Heart left ventricle (tissue), 16 donors: Measurements from ENCODE around the gene XIRP1. TPM values are rescaled to one million over a fixed set of nuclear protein-coding genes. Genes with fewer than 3 reads are reported as not detected.

Experiments
- ATAC-seq, 4 donors: fragments of 200-7000 bp; cut with Tn5 transposase; one replicate each; pipeline ENCODE4 v1.9.1; 2020 to 2022; ENCODE audit warnings: moderate library complexity in 4 of 4, mild to moderate bottlenecking in 3 of 4, moderate number of reproducible peaks in 1 of 4
- DNase-seq, 5 donors: peaks; one replicate each; pipeline ENCODE4 v3.0.0-alpha.2; 2020
- H3K27ac ChIP-seq, 12 donors: fragments of 200-600 bp; sonication (generic) in 4 of 12; one replicate each; pipeline versions ENCODE4 v1.5.0 to v1.8.0; 2016 to 2022; ENCODE audit warnings: mild to moderate bottlenecking in 2 of 12
- H3K27me3 ChIP-seq, 9 donors: fragments of 200-600 bp; sonication (generic) in 2 of 9; one replicate each; pipeline versions ENCODE4 v1.5.1 to v1.8.0; 2016 to 2022; ENCODE audit warnings: mild to moderate bottlenecking in 3 of 9
- H3K36me3 ChIP-seq, 9 donors: fragments of 200-600 bp; sonication (generic) in 2 of 9; one replicate each; pipeline versions ENCODE4 v1.5.0 to v1.8.0; 2018 to 2022; ENCODE audit warnings: mild to moderate bottlenecking in 2 of 9
- H3K4me1 ChIP-seq, 12 donors: fragments of 200-600 bp; sonication (generic) in 4 of 12; one replicate each; pipeline versions ENCODE4 v1.5.0 to v1.8.0; 2016 to 2022; ENCODE audit warnings: mild to moderate bottlenecking in 3 of 12
- H3K4me3 ChIP-seq, 12 donors: fragments of 200-600 bp; sonication (generic) in 4 of 12; one replicate each; pipeline versions ENCODE4 v1.5.0 to v1.8.0; 2017 to 2022; ENCODE audit warnings: mild to moderate bottlenecking in 9 of 12, moderate library complexity in 4 of 12
- H3K9me3 ChIP-seq, 12 donors: fragments of 200-600 bp; sonication (generic) in 4 of 12; one replicate each; pipeline versions ENCODE4 v1.5.0 to v1.8.0; 2016 to 2022; ENCODE audit warnings: mild to moderate bottlenecking in 1 of 12
- POLR2A ChIP-seq, 2 donors: fragments of 450-650 bp; IDR thresholded peaks; one replicate each; pipeline ENCODE4 v1.6.1; 2017; ENCODE audit warnings: antibody characterized with exemption in 2 of 2, mild to moderate bottlenecking in 2 of 2, moderate library complexity in 2 of 2
- WGBS, 4 donors: extraction: QIAGEN DNeasy Blood & Tissue Kit in 2 of 4; methylation state at CpG; one replicate each; pipeline versions ENCODE4 v1.1.5 to v1.1.7; 2013 to 2018; 5-methylcytosine and 5-hydroxymethylcytosine counted together
- intact Hi-C, 10 donors: fragments of 100-400 bp; cut with DNase I; formaldehyde crosslinking; loops; one replicate each; pipeline versions ENCODE4 v1.11.1 to v1.14.2; 2022
- polyA plus RNA-seq, 2 donors: library from polyadenylated mRNA; stranded (reverse); fragments of 200-250 nt; gene quantifications; one replicate each; pipeline ENCODE4 v1.2.3, GENCODE V29; 2013
- total RNA-seq, 9 donors: library from RNA; depleted of rRNA in 2 of 9; stranded (reverse); fragments of >200 nt in 2 of 9; fragmentation: NEBNext Ultra II Directional in 3 of 9; extraction: Animal tissue kit (Norgen Biotek cat#: 25700) in 3 of 9; gene quantifications; one replicate each; pipeline versions ENCODE4 v1.1.0 to v1.2.4, GENCODE V29; 2016 to 2023
- TF ChIP-seq, protein P1 (sequence below), 12 donors: fragments of 200-600 bp; sonication (generic) in 4 of 12; IDR thresholded peaks; one replicate each; pipeline versions ENCODE4 v1.5.0 to v1.8.0; 2018 to 2022; ENCODE audit warnings: antibody characterized with exemption in 12 of 12, mild to moderate bottlenecking in 5 of 12
- donor health status: ischemic (EF 13 %, LVEDD 7.1; RV severe dilation, severe dysfunction).
- donor health status: healthy with polysubstance abuse.
- donor health status: DM: no; HTN: yes; CAD: no.
- donor health status: DM: no; HTN: no; CAD: no.
- donor health status: ischemic (EF 25% LVEDD 6.9; RV normal size, moderate dysfunction).
- donor health status: ischemic (EF 25% LVEDD 5.7; RV mildly dilated, moderate dysfunction).
- donor health status: healthy.
- donor health status: DM: yes; HTN: yes; CAD: no.
- donor health status: ischemic (EF 35%, LVEDD 5.7; RV mildly dilated, moderate dysfunction).
- donor health status: nonischemic (EF 11% LVEDD 7.7; RV severe dilation, severe dysfunction).
- donor health status: DM: yes; HTN: yes; CAD: no.
- donor health status: PGD.
- donor health status: ischemic (EF 29% LVEDD 5.4; RV normal size, mild dysfunction).
- donor health status: nonischemic (EF 23%, LVEDD 6.1; RV moderate dilation, normal function).

Gene XIRP1
- total and polyA plus RNA-seq, 11 donors, result 293 to 1,122 (median 530) TPM

- peaks cover 24 to 71% (median 38%) of the 10 kb centered on the region in 12 donors for H3K4me1 ChIP-seq
- H3K27ac ChIP-seq, result peak overlapping the region in 1 of 12 donors; percentile 54
- TF ChIP-seq POLR2A (IDR thresholded peaks at IDR 0.05), result no peak
- TF ChIP-seq, protein P1, sequence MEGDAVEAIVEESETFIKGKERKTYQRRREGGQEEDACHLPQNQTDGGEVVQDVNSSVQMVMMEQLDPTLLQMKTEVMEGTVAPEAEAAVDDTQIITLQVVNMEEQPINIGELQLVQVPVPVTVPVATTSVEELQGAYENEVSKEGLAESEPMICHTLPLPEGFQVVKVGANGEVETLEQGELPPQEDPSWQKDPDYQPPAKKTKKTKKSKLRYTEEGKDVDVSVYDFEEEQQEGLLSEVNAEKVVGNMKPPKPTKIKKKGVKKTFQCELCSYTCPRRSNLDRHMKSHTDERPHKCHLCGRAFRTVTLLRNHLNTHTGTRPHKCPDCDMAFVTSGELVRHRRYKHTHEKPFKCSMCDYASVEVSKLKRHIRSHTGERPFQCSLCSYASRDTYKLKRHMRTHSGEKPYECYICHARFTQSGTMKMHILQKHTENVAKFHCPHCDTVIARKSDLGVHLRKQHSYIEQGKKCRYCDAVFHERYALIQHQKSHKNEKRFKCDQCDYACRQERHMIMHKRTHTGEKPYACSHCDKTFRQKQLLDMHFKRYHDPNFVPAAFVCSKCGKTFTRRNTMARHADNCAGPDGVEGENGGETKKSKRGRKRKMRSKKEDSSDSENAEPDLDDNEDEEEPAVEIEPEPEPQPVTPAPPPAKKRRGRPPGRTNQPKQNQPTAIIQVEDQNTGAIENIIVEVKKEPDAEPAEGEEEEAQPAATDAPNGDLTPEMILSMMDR (IDR thresholded peaks at IDR 0.05), result no peak
- H3K27me3 ChIP-seq, result no peaks in the 10 kb centered on the region
- H3K9me3 ChIP-seq, result no peaks in the 10 kb centered on the region
- H3K4me3 ChIP-seq, result no peak overlapping the region
- H3K36me3 ChIP-seq, result peaks cover 0 to 28% (median 13%) of the 10 kb centered on the region in 9 donors
- DNase-seq (peak in 1 of 5 donors; percentile 55), ATAC-seq (no peak)
- 91 to 95% (median 94%) methylated on average over 20 to 21 of the region's 21 CpGs for WGBS, 4 donors
- intact Hi-C loops, result loop anchor here in 5 of 10 donors (5.0 to 10.0 kb wide), 3 partner anchors 41 to 48 kb away; no protein-coding TSS in a partner anchor
Measured at GRCh38 chr3:39136533-39137434, 55.6 kb downstream of the XIRP1 start.

DNA sequence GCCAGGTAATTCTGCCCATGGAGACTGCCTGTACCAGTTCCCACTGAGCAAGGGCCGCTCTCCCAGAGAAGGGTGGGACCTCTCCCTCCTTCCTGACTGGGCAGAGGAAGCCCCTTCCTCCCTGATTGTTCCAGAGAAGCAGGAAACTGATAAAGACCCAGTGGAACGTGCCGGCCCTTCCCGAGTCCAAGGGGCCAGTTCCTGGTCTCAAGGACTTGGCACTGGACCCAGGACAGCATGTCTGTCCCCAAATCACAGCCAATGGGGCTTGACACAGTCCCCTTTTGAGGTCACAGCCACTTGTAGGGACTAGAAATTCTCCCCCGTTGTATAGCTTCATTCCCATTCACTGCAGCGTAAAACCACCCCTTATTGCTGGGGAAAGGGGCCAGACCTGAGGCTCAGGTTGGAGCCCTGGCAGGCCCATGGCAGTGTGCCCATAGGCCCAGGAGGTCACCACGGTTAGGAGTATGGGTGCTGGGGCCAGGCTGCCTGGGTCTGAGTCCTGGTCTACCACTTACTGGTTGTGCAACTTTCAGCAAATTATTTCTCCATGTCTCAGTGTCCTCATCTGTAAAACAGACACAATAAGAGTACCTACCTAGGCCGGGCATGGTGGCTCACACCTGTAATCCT, 57.1 kb downstream of the XIRP1 start:
- Histone ChIP-seq H3K36me3 (peaks cover 0 to 13% (median 4%) of the 10 kb centered on the region in 9 donors), H3K27ac (peak overlapping the region in 6 of 12 donors; percentile 27 to 69 (median 48)), H3K4me3 (no peak overlapping the region), H3K27me3 (no peaks in the 10 kb centered on the region), H3K9me3 (no peaks in the 10 kb centered on the region), H3K4me1 (peaks cover 11 to 56% (median 23%) of the 10 kb centered on the region in 12 donors)
- ATAC-seq (peak; percentile 49 to 65 (median 58)), DNase-seq (peak in 4 of 5 donors; percentile 32 to 79 (median 74))
- TF ChIP-seq, protein P1 (IDR thresholded peaks at IDR 0.05), result no peak
- TF ChIP-seq POLR2A (IDR thresholded peaks at IDR 0.05), result peak in 1 of 2 donors; percentile 27
- whole genome bisulfite sequencing, 4 donors, result 41 to 53% (median 46%) methylated on average over 7 to 8 of the region's 8 CpGs
- intact Hi-C loops, result loop anchor here in 6 of 10 donors (1.0 to 10.0 kb wide), 5 partner anchors 16 to 50 kb away; no protein-coding TSS in a partner anchor

GRCh38 chr3:39134305-39134704, 58.1 kb downstream of the XIRP1 start:
- DNase-seq (peak in 1 of 5 donors; percentile 40), ATAC-seq (no peak)
- Histone ChIP-seq H3K36me3 (peaks cover 0 to 6% (median 0%) of the 10 kb centered on the region in 9 donors), H3K4me3 (no peak overlapping the region), H3K27ac (peak overlapping the region in 2 of 12 donors; percentile 54 to 69), H3K9me3 (no peaks in the 10 kb centered on the region), H3K27me3 (no peaks in the 10 kb centered on the region), H3K4me1 (peaks cover 5 to 46% (median 15%) of the 10 kb centered on the region in 12 donors)
- 80 to 97% (median 83%) methylated on average over 5 to 7 of the region's 7 CpGs for WGBS, 4 donors
- TF ChIP-seq, protein P1 (IDR thresholded peaks at IDR 0.05), result no peak
- TF ChIP-seq POLR2A (IDR thresholded peaks at IDR 0.05), result no peak
- intact Hi-C loops, result loop anchor here in 4 of 10 donors (2.0 to 10.0 kb wide), 2 partner anchors 16 to 50 kb away; no protein-coding TSS in a partner anchor
